NT2/D1 (cell line): ENCODE data around the gene GYS1.
"Not testable (repeated sequence)": the region's sequence is repeated elsewhere in the genome, so short reads cannot be mapped to it uniquely, and the experiment has no call there.

ENCODE experiments used
- SUZ12 ChIP-seq: IDR thresholded peaks from 2 replicates; pipeline ENCODE4 v1.6.1; 2011; ENCODE audit not compliant: insufficient read length, insufficient read depth; ENCODE audit errors: extremely low read depth
- YY1 ChIP-seq: IDR thresholded peaks from 2 replicates; pipeline ENCODE4 v1.6.1; 2011; ENCODE audit not compliant: insufficient read length, insufficient read depth

GRCh38 chr19:49038557-49039276 lies 45.6 kb upstream of the GYS1 start:
- not testable (repeated sequence) for TF ChIP-seq SUZ12, YY1
